HG03378 (cell line): Measurements from ENCODE around the gene SEC31A.
"Not testable (repeated sequence)": the region's sequence is repeated elsewhere in the genome, so short reads cannot be mapped to it uniquely, and the experiment has no call there.

Experiments used
- ATAC-seq: cut with Tn5 transposase; IDR thresholded peaks from one replicate; pipeline ENCODE4 v1.9.1; 2021; ENCODE audit warnings: mild to moderate bottlenecking, moderate library complexity; ENCODE audit not compliant: unreplicated experiment

Gene SEC31A, protein sequence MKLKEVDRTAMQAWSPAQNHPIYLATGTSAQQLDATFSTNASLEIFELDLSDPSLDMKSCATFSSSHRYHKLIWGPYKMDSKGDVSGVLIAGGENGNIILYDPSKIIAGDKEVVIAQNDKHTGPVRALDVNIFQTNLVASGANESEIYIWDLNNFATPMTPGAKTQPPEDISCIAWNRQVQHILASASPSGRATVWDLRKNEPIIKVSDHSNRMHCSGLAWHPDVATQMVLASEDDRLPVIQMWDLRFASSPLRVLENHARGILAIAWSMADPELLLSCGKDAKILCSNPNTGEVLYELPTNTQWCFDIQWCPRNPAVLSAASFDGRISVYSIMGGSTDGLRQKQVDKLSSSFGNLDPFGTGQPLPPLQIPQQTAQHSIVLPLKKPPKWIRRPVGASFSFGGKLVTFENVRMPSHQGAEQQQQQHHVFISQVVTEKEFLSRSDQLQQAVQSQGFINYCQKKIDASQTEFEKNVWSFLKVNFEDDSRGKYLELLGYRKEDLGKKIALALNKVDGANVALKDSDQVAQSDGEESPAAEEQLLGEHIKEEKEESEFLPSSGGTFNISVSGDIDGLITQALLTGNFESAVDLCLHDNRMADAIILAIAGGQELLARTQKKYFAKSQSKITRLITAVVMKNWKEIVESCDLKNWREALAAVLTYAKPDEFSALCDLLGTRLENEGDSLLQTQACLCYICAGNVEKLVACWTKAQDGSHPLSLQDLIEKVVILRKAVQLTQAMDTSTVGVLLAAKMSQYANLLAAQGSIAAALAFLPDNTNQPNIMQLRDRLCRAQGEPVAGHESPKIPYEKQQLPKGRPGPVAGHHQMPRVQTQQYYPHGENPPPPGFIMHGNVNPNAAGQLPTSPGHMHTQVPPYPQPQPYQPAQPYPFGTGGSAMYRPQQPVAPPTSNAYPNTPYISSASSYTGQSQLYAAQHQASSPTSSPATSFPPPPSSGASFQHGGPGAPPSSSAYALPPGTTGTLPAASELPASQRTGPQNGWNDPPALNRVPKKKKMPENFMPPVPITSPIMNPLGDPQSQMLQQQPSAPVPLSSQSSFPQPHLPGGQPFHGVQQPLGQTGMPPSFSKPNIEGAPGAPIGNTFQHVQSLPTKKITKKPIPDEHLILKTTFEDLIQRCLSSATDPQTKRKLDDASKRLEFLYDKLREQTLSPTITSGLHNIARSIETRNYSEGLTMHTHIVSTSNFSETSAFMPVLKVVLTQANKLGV

DNA sequence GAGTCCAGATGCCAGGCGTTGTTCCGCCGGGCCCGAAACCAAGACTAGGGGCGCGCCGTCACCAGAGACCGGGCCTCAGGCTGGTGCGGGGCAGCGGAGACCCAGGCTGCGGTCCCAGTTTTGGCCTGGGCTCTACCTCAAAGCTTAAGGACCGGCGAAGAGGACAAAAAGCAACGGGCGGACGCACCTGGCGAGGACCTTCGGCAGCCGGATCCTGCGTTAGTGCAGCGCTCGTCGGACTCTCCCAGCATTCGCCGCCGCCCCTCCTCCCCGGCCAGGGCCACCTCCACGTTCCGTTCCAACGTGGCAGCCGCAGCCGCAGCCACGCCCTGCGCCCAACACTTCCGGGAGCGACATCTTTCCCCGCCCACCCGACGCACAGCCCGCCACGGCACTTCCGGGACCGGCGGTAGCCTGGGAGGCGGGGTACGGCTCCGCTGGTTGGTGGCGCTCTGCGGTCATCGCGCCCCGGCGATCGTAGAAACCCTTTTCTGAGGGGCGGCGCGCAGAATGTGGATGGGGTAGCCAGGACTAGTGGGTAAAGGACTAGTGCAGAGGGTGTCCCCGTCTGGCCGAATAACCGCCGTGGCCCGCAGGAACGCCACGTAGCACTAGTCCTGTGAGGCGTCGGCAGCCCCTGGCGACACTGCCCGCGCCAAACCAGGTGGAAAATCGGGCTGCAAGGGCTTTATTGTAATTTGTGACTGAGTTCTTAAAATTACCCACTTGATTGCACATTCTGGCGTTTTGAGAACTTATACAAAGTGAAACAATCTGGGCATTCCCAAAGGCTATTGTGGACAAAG lies at the start of gene SEC31A:
Gene SEC31A, minus strand, starts transcription at position 253 of the 806 bp plus-strand sequence. CDS start 9,217 bp downstream, outside the sequence.
- peak; percentile 80 for ATAC-seq

GRCh38 chr4:82939414-82939813 lies 48.5 kb upstream of the SEC31A start:
- no peak for ATAC-seq

- ATAC-seq: no peak
Measured at GRCh38 chr4:82934441-82934840, 43.5 kb upstream of the SEC31A start.

DNA sequence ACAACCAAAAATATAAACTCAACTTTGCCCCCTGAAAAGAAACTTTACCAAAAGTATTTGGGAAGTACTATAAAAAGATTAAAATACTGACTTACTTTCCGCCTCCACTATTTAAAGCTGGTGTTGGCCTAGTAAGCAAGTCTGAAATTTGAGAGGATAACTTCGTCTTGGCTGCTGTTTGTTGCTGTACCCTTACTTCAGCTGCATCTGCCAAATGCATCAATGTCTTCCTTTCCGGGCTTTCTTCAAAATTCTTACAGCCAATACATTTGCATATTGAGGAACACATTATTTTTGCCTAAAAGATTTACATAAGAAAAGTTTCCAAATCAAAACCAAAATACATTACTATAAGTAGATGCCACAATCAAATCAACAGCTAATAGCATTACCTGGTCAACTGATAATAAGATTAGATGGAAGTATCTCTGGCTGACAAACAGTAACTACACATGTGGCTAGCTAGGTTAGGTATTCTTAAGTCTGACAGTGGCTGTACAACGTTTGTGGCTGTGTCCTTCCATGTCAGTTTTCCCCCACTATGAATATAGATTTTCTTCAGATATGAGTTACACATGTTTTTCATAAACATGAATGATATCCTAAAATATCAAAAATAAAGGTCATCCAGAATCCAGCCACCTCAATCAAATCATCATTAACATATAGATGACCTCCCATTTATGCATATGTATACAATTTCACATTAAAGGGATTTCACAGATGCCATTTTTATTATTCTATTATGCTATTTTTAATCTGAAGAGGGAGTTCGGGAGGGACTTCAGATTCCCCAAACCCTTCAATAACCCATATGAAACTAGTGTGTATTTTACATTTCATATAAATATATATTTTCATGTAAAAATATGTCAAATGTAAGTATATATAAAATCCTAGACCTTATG lies 40.1 kb upstream of the SEC31A start:
- no peak for ATAC-seq

- ATAC-seq: no peak
Measured at GRCh38 chr4:82921795-82922194, 30.8 kb upstream of the SEC31A start.

DNA sequence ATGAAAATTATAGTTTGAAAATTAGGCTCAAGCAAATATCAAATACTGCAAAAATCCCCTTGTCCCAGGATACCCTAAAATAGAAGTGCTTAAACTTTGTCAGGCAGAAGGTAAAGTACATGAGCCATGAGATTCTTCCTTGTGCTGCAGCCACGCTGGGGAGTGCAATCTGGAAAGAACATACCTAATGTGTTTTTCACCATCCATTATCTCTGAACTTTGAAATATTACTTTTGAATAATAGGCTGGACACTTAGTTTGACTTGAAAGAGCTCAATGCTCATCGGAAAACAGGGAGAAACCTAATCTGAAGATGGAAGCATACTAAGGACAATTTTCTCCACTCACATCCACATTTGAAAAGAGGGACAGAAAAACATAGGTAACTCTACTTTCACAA lies 28.4 kb upstream of the SEC31A start:
- no peak for ATAC-seq

- ATAC-seq: no peak
Measured at GRCh38 chr4:82918091-82918490, 27.1 kb upstream of the SEC31A start.

- not testable (repeated sequence) for ATAC-seq
Measured at GRCh38 chr4:82913968-82914367, 23.0 kb upstream of the SEC31A start.

GRCh38 chr4:82913305-82913704 lies 22.4 kb upstream of the SEC31A start:
- ATAC-seq: no peak

DNA sequence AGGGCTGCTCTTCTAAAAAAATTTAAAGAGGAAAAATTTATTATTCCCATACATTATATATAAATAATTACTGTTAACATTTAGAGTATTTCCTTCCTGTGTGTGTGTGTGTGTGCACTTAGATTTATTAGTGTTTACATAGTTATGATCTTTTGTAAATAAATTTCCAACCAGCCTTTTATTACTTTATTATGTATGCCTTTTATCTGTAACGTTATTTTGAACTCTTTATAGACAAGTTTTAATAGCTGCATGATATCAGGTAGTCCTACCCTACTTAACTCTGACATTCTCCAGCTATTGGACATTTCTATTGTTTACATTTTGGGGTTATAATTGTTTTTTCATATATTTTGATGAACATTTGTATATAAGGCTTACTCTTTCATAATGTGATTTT lies 18.4 kb upstream of the SEC31A start:
- ATAC-seq: no peak

DNA sequence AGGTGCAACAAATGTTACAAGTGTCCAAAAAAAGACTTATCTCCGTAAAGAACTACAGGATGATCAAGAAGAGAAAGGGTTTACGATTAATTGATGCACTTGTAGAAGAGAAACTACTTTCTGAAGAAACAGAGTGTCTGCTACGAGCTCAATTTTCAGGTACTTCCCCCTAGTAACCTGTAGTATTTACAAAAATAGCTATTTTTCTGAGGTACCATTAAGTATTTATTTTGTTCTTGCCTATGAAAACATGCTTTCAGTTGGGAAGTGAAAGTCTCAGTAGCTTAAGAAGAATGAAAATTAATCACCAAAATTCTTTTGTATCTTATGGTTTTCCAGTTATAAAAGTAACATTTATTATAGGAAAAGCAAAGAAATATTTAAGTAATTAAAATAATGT lies 15.5 kb upstream of the SEC31A start:
- peak; percentile 43 for ATAC-seq

DNA sequence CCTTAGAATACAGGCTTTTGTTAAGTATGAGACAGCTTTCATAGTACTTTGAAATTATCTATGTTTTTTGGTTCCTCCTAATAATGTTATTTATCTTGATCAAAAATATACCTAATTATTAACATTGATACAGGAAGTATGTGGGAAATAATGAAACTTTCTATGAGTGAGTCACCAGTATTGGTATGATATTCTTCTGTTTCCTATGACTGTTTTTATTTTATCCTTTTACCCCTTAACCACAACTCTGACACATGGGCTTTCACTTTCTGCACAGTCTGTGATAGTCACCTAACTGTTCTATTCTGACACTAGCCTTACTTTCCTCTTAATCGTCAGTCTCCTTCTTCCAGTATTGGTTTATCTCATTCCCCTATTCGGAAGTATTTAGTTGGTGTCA lies 14.3 kb upstream of the SEC31A start:
- peak; percentile 68 for ATAC-seq

DNA sequence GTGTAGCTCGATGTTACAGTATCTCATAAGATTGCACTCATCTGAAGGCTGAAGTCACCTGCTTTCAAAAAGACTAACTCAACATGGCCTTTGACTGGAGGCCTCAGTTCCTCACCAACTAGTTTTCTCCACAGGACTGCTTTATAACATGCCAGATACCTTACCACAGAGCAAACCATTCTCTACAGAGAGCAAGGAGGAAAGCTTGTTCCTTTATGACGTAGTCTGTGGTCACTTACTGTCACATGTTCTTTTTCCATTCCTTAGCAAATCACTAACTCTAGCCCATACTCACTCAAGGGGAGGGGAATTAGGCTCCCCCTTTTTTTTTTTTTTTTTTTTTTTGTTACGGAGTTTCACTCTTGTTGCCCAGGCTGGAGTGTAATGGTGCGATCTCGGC lies 12.8 kb upstream of the SEC31A start:
- no peak for ATAC-seq

GRCh38 chr4:82901183-82901718 lies 10.3 kb upstream of the SEC31A start:
- no peak for ATAC-seq

- peak; percentile 85 for ATAC-seq
Measured at GRCh38 chr4:82900411-82901182, 9.6 kb upstream of the SEC31A start, which contains the start of gene THAP9. Gene THAP9 (plus strand): TSS chr4:82900735. CDS start chr4:82900803, 68 bp downstream.

DNA sequence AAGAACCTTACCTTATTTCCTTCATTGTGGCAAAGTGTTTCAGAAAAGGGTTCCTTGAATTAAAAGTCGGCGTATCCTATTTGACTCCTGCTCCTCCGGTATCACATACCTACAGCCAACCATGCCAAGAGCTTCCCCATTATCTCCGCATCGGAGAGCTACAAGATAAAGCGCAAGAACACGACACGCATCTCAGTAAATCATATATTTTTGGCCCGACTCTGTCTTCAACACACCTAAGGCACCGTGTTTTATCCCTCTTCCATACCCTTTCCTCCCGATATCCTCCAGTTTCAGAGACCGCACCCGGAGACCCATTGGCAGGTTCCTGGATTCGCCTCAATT lies 9.1 kb upstream of the SEC31A start:
- peak; percentile 1 for ATAC-seq

DNA sequence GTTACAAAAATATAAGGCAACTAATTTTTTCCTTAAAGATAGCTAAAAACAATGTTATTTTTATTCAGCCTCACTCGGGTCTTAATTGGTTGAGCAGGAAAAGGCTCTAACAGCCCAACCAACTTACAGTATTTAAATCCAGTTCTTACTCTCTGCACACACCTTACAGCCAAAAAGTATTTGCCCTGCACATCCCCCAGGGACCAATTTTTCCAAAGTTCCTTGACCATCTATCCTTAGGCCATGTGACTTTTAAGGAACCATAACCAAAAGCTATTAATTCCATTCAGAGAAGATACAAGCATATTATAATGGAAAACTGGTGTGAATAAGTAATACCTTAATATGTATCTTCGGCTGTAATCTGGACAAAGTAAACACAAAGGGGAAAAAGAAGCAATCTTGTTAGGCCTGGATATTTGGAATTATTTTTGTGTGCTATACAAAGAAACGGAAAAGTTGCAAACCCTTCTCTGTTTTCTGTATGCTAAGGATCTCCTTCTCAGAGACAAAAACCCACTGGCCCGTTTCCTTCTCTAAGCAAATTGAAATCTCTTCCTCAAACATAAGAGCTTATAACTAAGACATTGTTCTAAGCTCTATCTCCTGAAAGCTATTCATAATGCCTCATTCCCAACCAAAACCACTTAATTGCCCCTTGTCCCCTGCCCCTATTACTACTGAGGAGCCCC lies 8.6 kb upstream of the SEC31A start:
- no peak for ATAC-seq
